Peyer's patch (tissue), 4 donors: ENCODE results near the gene CD99. TPM values are rescaled to one million over a fixed set of nuclear protein-coding genes. Genes with fewer than 3 reads are reported as not detected.

Source experiments
- DNase-seq, 3 donors: peaks; one replicate each; pipeline ENCODE4 v3.0.0-alpha.2; 2017 to 2019
- H3K27ac ChIP-seq, 4 donors: fragments of 200-600 bp; sonication (generic); one replicate each; pipeline ENCODE4 v1.5.1; 2016 to 2019
- H3K27me3 ChIP-seq, 2 donors: fragments of 200-600 bp; sonication (generic); one replicate each; pipeline ENCODE4 v1.5.1; 2019
- H3K36me3 ChIP-seq, 3 donors: fragments of 200-600 bp; sonication (generic); one replicate each; pipeline ENCODE4 v1.5.1; 2016 to 2019
- H3K4me1 ChIP-seq, 4 donors: fragments of 200-600 bp; sonication (generic); one replicate each; pipeline ENCODE4 v1.5.1; 2016 to 2019
- H3K4me3 ChIP-seq, 4 donors: fragments of 200-600 bp; sonication (generic); 1 replicate in 3 of 4; 2 replicates in 1 of 4; pipeline ENCODE4 v1.5.1; 2016 to 2019; ENCODE audit warnings: mild to moderate bottlenecking in 1 of 4
- H3K9me3 ChIP-seq, 4 donors: fragments of 200-600 bp; sonication (generic); one replicate each; pipeline ENCODE4 v1.5.1; 2016 to 2019; ENCODE audit warnings: mild to moderate bottlenecking in 1 of 4
- POLR2A ChIP-seq, 2 donors: fragments of 450-650 bp; IDR thresholded peaks; one replicate each; pipeline ENCODE4 v1.5.1; 2017; ENCODE audit warnings: antibody characterized with exemption in 2 of 2, mild to moderate bottlenecking in 2 of 2, moderate library complexity in 2 of 2
- total RNA-seq, 4 donors: library from RNA; depleted of rRNA; stranded (reverse); fragments of >200 nt; gene quantifications; one replicate each; pipeline ENCODE4 v1.1.0, GENCODE V29; 2016
- TF ChIP-seq, protein P1 (sequence below), 6 experiments: fragments of 450-650 bp in 4 of 6; fragments of 200-600 bp in 2 of 6; sonication (generic) in 1 of 6; IDR thresholded peaks; one replicate each; pipeline ENCODE4 v1.5.1; 2017 to 2019; ENCODE audit warnings: antibody characterized with exemption in 6 of 6, mild to moderate bottlenecking in 3 of 6, moderate library complexity in 1 of 6

Gene CD99
- total RNA-seq, 4 donors from 2014 or later = 129 to 209 (median 175) TPM

GRCh38 chrX:2703991-2704369, 12.9 kb downstream of the CD99 start:
- DNase-seq = peak in 1 of 3 donors; percentile 63
- Histone ChIP-seq H3K4me1 (peaks cover 0 to 70% (median 29%) of the 10 kb centered on the region in 4 donors), H3K4me3 (no peak overlapping the region), H3K27ac (peak overlapping the region; percentile 1 to 77 (median 15)), H3K9me3 (no peaks in the 10 kb centered on the region), H3K27me3 (no peaks in the 10 kb centered on the region), H3K36me3 (no peaks in the 10 kb centered on the region)
- TF ChIP-seq, protein P1, sequence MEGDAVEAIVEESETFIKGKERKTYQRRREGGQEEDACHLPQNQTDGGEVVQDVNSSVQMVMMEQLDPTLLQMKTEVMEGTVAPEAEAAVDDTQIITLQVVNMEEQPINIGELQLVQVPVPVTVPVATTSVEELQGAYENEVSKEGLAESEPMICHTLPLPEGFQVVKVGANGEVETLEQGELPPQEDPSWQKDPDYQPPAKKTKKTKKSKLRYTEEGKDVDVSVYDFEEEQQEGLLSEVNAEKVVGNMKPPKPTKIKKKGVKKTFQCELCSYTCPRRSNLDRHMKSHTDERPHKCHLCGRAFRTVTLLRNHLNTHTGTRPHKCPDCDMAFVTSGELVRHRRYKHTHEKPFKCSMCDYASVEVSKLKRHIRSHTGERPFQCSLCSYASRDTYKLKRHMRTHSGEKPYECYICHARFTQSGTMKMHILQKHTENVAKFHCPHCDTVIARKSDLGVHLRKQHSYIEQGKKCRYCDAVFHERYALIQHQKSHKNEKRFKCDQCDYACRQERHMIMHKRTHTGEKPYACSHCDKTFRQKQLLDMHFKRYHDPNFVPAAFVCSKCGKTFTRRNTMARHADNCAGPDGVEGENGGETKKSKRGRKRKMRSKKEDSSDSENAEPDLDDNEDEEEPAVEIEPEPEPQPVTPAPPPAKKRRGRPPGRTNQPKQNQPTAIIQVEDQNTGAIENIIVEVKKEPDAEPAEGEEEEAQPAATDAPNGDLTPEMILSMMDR (IDR thresholded peaks at IDR 0.05) = peak in 4 of 6 experiments; percentile 12 to 46 (median 36)
- no peak for TF ChIP-seq POLR2A (IDR thresholded peaks at IDR 0.05)

DNA sequence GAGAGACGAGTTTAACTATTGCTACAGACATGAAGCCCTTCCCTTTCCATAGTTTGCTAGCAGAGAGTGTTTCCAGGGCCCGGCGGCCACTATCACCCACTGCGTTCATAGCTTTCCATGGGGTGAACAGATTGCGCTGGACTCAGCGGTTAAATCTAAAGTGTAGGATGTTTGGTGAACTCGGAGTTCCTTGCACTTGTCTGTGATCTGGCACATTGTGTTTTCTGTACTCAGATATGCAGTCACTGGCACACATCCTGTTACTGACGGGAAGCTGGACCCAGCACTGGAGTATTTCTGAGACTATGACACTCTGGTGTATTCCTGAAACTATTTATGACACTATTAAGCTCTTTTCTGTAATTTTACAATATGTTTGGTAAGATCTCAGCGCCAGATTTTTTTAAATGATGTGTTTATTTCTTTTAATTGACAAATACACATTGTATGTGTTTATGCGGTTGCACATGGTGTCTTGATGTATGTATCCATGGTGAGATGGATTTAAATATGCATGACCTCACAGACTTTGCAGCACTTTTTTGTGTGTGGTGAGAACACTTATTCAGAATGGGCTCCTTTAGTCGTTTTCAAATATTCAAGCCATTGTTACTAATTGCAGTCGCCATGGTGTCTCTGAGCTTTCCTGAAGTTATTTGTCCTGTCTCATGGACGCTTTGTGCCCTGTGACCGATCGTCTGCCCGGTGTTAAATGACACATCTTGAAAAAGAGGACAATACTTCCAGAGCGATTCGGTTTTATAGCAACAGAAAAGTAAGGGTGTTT, 14.1 kb downstream of the CD99 start:
- DNase-seq = peak in 1 of 3 donors; percentile 21
- H3K4me1 ChIP-seq = peaks cover 3 to 81% (median 40%) of the 10 kb centered on the region in 4 donors
- no peaks in the 10 kb centered on the region for H3K36me3 ChIP-seq
- no peak overlapping the region for H3K4me3 ChIP-seq
- no peaks in the 10 kb centered on the region for H3K27me3 ChIP-seq
- H3K27ac ChIP-seq = peak overlapping the region in 3 of 4 donors; percentile 1 to 77 (median 25)
- H3K9me3 ChIP-seq = no peaks in the 10 kb centered on the region
- TF ChIP-seq, protein P1 (IDR thresholded peaks at IDR 0.05) = no peak
- TF ChIP-seq POLR2A (IDR thresholded peaks at IDR 0.05) = no peak

DNA sequence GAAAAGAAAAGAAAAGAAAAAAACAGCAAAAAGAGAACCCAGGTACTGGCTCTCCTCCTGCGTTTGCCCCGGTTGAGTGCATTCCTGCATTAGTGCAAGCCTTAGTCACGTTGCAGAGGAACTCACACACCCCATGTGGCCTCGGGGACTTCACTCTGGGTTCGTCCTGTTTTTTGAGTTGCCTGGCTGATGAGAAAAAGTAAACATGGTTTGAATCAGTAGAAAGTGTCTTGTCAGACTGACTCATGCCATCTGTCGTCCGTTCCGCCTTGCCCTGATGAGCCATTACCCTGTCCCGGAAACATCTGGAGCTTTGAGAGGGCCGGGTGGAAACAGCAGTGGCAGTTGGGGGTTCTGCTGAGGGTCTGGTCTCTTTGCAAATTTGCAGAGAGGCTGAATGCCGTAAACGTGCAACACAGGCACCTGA, 16.3 kb downstream of the CD99 start:
- no peak overlapping the region for H3K4me3 ChIP-seq
- H3K4me1 ChIP-seq = peaks cover 3 to 78% (median 32%) of the 10 kb centered on the region in 4 donors

GRCh38 chrX:2708021-2708420, 16.9 kb downstream of the CD99 start:
- DNase-seq = peak in 1 of 3 donors; percentile 21
- no peak for TF ChIP-seq POLR2A (IDR thresholded peaks at IDR 0.05)
- TF ChIP-seq, protein P1 (IDR thresholded peaks at IDR 0.05) = peak in 1 of 6 experiments; percentile 3
- Histone ChIP-seq H3K36me3 (peaks cover 0 to 7% (median 0%) of the 10 kb centered on the region in 3 donors), H3K4me1 (peaks cover 3 to 74% (median 30%) of the 10 kb centered on the region in 4 donors), H3K27ac (peak overlapping the region; percentile 14 to 77 (median 44)), H3K9me3 (no peaks in the 10 kb centered on the region), H3K4me3 (no peak overlapping the region), H3K27me3 (no peaks in the 10 kb centered on the region)

More for the DNA sequence above, 16.3 kb downstream of the CD99 start:
- Histone ChIP-seq H3K36me3 (peaks cover 0 to 7% (median 0%) of the 10 kb centered on the region in 3 donors), H3K9me3 (no peaks in the 10 kb centered on the region), H3K27me3 (no peaks in the 10 kb centered on the region), H3K27ac (peak overlapping the region; percentile 14 to 77 (median 48))
- DNase-seq = peak; percentile 70 to 92 (median 91)
- TF ChIP-seq, protein P1 (IDR thresholded peaks at IDR 0.05) = no peak
- TF ChIP-seq POLR2A (IDR thresholded peaks at IDR 0.05) = no peak

DNA sequence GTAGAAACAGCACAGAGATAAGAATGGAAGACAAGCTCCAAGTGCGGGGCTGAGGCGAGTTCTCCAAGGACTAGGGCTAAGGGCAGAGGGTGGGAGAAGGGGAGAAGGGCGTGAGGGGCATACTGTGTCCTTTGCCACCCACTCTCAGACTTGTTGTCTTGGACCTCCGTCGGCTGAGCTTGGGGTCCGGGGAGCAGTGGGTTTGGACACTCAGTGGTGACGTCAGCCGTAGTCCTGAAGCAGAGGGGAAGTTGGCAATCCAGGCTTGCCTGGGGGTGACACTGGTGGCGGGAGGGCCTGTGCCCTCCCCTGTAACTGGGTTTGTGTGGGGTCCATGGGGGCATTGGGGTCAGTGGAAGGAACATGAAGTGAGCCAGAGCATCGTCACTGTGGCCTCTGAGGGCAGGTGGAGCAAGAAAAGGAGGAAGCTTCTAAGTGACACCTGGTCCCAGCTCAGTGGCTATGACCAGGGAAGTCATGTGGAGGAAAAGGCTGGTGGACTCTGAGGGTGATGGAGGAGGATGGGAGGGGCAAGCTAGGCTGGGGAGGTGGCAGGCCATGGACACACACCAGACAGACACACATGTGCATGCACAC, 17.6 kb downstream of the CD99 start:
- DNase-seq = peak; percentile 49 to 74 (median 70)
- Histone ChIP-seq H3K9me3 (no peaks in the 10 kb centered on the region), H3K36me3 (peaks cover 0 to 7% (median 0%) of the 10 kb centered on the region in 3 donors), H3K4me1 (peaks cover 3 to 67% (median 28%) of the 10 kb centered on the region in 4 donors), H3K4me3 (no peak overlapping the region), H3K27ac (peak overlapping the region in 3 of 4 donors; percentile 16 to 77 (median 72)), H3K27me3 (no peaks in the 10 kb centered on the region)
- no peak for TF ChIP-seq POLR2A (IDR thresholded peaks at IDR 0.05)
- TF ChIP-seq, protein P1 (IDR thresholded peaks at IDR 0.05) = no peak
